ENCODE results near the gene CEMIP. TPM values are rescaled to one million over a fixed set of nuclear protein-coding genes. Genes with fewer than 3 reads are reported as not detected.

Gene CEMIP
- polyA plus RNA-seq, 2 of the 4 experiments (the other 2 are of a cell fraction), result 0.54 to 0.84 TPM

GRCh38 chr15:80870366-80870765 is 91.2 kb downstream of the CEMIP start:
- Histone ChIP-seq H3K9me3 (no peaks in the 10 kb centered on the region), H3K4me3 (no peak overlapping the region), H3K4me1 (no peaks in the 10 kb centered on the region), H3K27ac (no peak overlapping the region), H3K4me2 (no peak overlapping the region)
- TF ChIP-seq ZC3H11A (IDR thresholded peaks at IDR 0.05) (no peak), MYC (IDR thresholded peaks at IDR 0.05; ENCODE audit: borderline replicate concordance, low read length) (no peak), EP300 (IDR thresholded peaks at IDR 0.05) (no peak), HES2 (IDR thresholded peaks at IDR 0.05) (no peak), REST (IDR thresholded peaks at IDR 0.05) (no peak), TFCP2L1 (CRISPR knock-in tag; IDR thresholded peaks at IDR 0.05) (no peak), NFE2L2 (conservative IDR thresholded peaks at IDR 0.05; ENCODE audit: low read length) (no peak), PBX3 (IDR thresholded peaks at IDR 0.05) (no peak), MAX (IDR thresholded peaks at IDR 0.05) (no peak), RARB (CRISPR knock-in tag; IDR thresholded peaks at IDR 0.05) (no peak), HOXA7 (CRISPR knock-in tag; IDR thresholded peaks at IDR 0.05) (no peak), CBX2 (IDR thresholded peaks at IDR 0.05; ENCODE audit: borderline replicate concordance, low read depth) (no peak), ZFP36 (IDR thresholded peaks at IDR 0.05; ENCODE audit: borderline replicate concordance, partially characterized antibody) (no peak), KDM1A (IDR thresholded peaks at IDR 0.05; ENCODE audit: low read depth) (no peak)
- ChIA-PET POLR2A (no interaction called here), CTCF (interaction anchor here (0.8 to 2.3 kb wide), 4 partner anchors 9 to 100 kb away, joined by 5 to 8 read pairs (median 5); partner anchors contain the start of gene CEMIP)
- DNase-seq (ENCODE audit: low read depth in 1 of 2, low spot score in 1 of 2) (no peak), ATAC-seq (no peak), FAIRE-seq (no peak)
- 72% methylated on average over 8 of the region's 8 CpGs for WGBS (ENCODE audit: missing lambda C conversion rate)

GRCh38 chr15:80870893-80871292 is 91.7 kb downstream of the CEMIP start:
- no peak for ATAC-seq
- CTCF ChIA-PET, result interaction anchor here (1.5 to 2.3 kb wide), 3 partner anchors 9 to 99 kb away, joined by 5 to 8 read pairs (median 5); no protein-coding TSS in a partner anchor
- DNase-seq (ENCODE audit: low read depth in 1 of 2, low spot score in 1 of 2), result no peak
- H3K4me1 ChIP-seq, result no peaks in the 10 kb centered on the region
- H3K9me3 ChIP-seq, result no peaks in the 10 kb centered on the region
- no peak overlapping the region for H3K4me2 ChIP-seq
- FAIRE-seq, result no peak
- no peak overlapping the region for H3K4me3 ChIP-seq
- POLR2A ChIA-PET, result no interaction called here
- TF ChIP-seq RARB (CRISPR knock-in tag; IDR thresholded peaks at IDR 0.05) (no peak), PHF8 (IDR thresholded peaks at IDR 0.05; ENCODE audit: borderline replicate concordance, low read depth) (no peak), HDAC2 (IDR thresholded peaks at IDR 0.05) (no peak)
- H3K27ac ChIP-seq, result no peak overlapping the region
- WGBS (ENCODE audit: missing lambda C conversion rate), result 78% methylated on average over 5 of the region's 5 CpGs

- Histone ChIP-seq H3K27ac (no peak overlapping the region), H3K4me3 (no peak overlapping the region), H3K4me2 (no peak overlapping the region), H3K9me3 (no peaks in the 10 kb centered on the region), H3K4me1 (no peaks in the 10 kb centered on the region)
- ChIA-PET POLR2A (no interaction called here), CTCF (interaction anchor here (1.6 to 2.1 kb wide), 2 partner anchors 92 to 98 kb away, joined by 5 to 7 read pairs; partner anchors contain the start of gene CEMIP)
- ATAC-seq (no peak), DNase-seq (ENCODE audit: low read depth in 1 of 2, low spot score in 1 of 2) (no peak), FAIRE-seq (no peak)
- WGBS (ENCODE audit: missing lambda C conversion rate), result 72% methylated on average over 12 of the region's 12 CpGs
- TF ChIP-seq CTCF (IDR thresholded peaks at IDR 0.05) (no peak), ESRRA (IDR thresholded peaks at IDR 0.05; ENCODE audit: borderline replicate concordance, low read length) (no peak), RARB (CRISPR knock-in tag; IDR thresholded peaks at IDR 0.05) (no peak), HOXA7 (CRISPR knock-in tag; IDR thresholded peaks at IDR 0.05) (no peak), SMC3 (IDR thresholded peaks at IDR 0.05) (no peak), NR3C1 (IDR thresholded peaks at IDR 0.05) (no peak), BHLHE40 (IDR thresholded peaks at IDR 0.05; ENCODE audit: low read depth, low read length) (no peak), HDAC2 (IDR thresholded peaks at IDR 0.05) (no peak), JUNB (IDR thresholded peaks at IDR 0.05) (no peak), ATOH8 (CRISPR knock-in tag; IDR thresholded peaks at IDR 0.05; ENCODE audit: low read depth) (no peak), HEYL (CRISPR knock-in tag; IDR thresholded peaks at IDR 0.05) (no peak), ZSCAN20 (CRISPR knock-in tag; IDR thresholded peaks at IDR 0.05) (no peak), CBX2 (IDR thresholded peaks at IDR 0.05; ENCODE audit: borderline replicate concordance, low read depth) (no peak)
Observed at GRCh38 chr15:80871858-80872257, 92.7 kb downstream of the CEMIP start.
